Superior temporal gyrus (tissue), 1 donor: ENCODE results near the gene LINGO3.
A peak's percentile ranks its signal among the peaks of the same experiment; 100 is the strongest.
"Not testable (repeated sequence)": the region's sequence is repeated elsewhere in the genome, so short reads cannot be mapped to it uniquely, and the experiment has no call there.

ENCODE experiments used
- DNase-seq: peaks from one replicate; pipeline ENCODE4 v3.0.0-alpha.2; 2016; ENCODE audit errors: extremely low spot score

Gene LINGO3

DNA sequence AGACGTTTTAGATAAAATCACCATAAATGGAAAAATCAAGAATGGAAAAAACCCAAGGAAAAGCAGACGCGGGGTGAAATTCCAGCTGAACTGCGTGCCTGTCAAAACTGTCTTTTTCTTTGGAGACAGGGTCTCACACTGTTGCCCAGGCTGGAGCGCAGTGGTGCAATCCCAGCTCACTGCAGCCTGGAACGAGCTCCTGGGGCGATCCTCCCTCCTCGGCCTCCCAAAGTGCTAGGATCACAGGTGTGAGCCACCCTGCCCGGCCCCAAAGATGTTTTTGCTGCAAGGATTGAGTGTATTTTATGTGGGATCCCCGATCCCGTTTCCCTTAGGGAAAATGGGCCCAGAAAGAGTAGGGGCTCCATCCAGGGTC, 25.1 kb downstream of the LINGO3 start:
- no peak for DNase-seq

DNA sequence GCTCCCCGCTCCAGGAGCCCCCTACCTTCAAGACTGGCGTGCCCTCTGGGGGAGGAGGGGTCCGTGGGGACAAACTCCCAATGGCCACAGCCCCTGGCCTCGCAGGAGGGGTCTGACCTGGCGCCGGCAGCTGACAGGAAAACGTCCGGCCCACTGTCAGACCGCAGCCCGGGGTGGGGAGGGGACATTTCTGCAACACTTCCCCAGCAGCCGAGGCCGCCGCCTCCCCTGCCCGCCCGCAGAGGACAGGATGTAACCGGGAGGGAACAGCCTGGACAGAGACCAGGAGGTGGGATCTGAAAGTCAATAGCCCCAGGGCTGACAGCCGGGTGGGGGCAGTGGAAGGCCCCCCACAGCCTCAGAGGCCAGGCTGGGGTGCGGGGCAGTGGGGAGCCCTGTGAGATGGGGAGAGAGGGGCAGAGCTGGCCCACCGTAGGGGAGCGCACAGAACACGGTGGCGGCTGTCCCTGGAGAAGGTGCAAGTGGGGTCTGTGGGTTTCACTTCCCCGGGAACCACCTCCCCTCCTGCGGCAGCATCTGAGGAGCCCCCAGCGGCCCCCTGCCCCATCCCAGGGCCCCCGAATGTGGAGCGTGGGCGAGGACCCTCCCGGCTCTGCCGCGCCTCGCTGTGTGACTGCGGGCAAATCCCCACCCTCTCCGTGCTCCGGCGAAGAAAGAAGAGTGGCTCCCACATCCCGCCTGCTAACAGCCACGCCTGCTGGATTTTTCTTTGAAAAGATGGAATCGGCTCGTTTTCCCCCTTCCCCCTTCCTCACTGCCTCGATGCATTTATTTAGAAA, 25.7 kb downstream of the LINGO3 start, which contains the start of gene PEAK3:
TSS of gene PEAK3 (minus strand) at position 114 of the 800 bp plus-strand sequence. CDS start 1,244 bp downstream, outside the sequence.
- DNase-seq, result no peak

DNA sequence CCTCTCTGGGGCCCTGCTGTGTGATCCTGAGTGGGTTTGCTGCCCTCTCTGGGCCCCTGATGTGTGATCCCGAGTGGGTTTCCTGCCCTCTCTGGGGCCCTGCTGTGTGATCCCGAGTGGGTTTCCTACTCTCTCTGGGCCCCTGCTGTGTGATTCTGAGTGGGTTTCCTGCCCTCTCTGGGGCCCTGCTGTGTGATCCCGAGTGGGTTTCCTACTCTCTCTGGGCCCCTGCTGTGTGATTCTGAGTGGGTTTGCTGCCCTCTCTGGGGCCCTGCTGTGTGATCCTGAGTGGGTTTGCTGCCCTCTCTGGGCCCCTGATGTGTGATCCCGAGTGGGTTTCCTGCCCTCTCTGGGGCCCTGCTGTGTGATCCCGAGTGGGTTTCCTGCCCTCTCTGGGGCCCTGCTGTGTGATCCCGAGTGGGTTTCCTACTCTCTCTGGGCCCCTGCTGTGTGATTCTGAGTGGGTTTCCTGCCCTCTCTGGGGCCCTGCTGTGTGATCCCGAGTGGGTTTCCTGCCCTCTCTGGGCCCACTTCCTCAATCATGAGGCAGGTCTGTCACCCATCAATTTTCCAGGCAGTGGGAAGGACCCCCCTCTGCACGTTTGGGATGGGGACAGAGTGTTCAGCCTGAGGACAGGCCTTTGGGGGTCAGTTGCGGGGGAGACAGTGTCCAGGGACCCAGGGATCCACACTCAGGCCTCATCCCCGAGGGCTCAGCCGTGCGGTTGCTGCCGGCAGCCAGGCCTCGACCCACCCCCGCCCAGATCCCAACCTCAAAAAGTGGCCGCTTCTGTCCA, 26.5 kb downstream of the LINGO3 start:
- DNase-seq, result not testable (repeated sequence)

DNA sequence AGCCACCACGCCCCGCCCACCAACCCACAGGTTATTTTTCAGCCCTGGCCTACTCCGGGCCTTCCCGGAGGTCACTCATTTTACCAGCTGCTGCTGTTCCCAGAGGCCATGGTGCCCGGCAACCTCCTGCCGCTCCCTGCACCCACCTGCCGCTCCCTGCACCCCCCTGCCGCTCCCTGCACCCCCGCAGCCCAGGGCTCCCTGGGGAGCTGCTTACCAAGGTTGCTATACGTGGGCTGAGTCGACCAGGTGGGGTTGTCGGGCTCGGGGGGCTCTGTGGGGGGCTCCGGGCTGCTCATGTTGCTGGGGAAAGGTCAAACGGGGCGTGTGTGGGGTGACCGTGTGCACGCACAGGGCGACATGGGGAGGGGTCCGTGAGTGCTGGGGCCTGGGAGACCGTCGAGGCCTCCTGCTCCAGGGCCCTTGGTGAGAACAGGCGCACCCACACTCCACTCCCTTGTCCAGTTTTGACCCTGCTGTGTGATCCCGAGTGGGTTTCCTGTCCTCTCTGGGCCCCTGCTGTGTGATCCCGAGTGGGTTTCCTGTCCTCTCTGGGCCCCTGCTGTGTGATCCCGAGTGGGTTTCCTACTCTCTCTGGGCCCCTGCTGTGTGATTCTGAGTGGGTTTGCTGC, 27.2 kb downstream of the LINGO3 start:
- no peak for DNase-seq

DNA sequence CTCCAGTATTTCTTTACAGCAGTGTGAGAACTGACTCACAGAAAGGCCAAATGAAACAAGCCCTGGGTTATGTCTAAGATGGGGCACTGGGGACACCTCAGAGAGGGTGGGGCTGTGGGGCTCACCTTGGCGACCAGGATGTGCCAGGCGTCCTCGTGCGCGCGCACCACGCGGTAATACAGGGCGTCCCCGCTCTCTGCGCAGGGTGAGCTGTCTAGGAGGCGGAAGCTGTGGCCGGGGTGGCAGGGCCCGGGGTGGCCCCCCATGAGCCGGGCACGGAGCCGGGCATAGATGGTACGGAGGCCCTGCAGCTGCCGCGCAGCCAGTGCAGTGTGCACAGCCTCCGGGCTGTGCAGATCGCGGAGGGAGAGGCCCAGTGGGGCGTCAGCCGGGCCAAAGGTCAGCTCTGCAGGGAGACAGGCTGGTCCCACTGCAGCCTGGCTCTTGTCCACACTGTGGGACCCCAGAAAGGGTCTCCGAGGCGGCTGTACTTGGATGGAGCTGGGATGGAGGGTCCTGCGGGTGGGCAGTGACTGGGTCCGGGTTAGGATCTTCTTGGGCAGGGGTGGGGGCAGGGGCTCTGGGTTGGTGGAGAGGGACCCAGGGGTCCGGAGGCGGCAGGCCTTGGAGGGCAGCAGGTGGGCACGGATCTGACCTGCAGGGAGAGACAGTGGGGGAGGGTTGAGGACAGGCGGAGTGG, 29.3 kb downstream of the LINGO3 start:
- no peak for DNase-seq

DNA sequence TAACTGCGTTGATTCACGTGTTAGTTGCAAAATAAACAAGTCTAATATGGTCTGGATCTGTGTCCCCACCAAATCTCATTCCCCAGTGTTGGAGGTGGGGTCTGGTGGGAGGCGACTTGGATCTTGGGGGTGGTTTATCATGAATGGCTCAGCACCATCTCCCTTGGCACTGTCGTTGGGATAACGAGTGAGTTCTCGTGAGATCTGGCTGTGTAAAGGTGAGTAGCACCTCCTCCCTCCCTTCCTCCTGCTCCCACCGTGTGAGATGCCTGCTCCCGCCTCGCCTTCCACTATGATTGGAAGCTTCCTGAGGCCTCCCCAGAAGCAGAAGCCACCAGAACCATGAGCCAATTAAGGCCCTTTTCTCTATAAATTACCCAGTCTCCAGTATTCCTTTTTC, 30.8 kb downstream of the LINGO3 start:
- DNase-seq, result no peak

DNA sequence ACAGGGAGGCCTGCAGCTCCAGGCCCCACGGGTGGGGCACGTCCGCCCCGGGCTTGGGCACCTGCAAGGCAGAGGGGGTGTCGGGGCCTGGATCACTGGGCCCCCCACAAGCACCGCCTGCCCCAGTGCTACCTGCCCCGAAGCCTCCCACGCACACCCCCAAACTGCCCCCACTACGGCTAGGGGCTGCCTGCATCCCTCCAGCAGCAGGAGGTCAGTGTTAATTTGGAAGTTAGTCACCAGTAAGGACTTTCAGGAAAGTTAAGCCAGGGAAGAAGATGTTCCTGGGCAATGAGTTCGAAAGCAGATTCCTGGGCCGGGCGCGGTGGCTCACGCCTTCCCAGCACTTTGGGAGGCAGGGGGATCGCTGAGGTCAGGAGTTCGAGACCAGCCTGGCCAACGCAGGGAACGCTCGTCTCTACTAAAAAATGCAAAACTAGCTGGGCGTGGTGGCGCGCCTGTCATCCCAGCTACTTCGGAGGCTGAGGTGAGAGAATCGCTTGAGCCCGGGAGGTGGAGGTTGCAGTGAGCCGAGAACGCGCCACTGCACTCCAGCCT, 31.4 kb downstream of the LINGO3 start:
- DNase-seq, result no peak

DNA sequence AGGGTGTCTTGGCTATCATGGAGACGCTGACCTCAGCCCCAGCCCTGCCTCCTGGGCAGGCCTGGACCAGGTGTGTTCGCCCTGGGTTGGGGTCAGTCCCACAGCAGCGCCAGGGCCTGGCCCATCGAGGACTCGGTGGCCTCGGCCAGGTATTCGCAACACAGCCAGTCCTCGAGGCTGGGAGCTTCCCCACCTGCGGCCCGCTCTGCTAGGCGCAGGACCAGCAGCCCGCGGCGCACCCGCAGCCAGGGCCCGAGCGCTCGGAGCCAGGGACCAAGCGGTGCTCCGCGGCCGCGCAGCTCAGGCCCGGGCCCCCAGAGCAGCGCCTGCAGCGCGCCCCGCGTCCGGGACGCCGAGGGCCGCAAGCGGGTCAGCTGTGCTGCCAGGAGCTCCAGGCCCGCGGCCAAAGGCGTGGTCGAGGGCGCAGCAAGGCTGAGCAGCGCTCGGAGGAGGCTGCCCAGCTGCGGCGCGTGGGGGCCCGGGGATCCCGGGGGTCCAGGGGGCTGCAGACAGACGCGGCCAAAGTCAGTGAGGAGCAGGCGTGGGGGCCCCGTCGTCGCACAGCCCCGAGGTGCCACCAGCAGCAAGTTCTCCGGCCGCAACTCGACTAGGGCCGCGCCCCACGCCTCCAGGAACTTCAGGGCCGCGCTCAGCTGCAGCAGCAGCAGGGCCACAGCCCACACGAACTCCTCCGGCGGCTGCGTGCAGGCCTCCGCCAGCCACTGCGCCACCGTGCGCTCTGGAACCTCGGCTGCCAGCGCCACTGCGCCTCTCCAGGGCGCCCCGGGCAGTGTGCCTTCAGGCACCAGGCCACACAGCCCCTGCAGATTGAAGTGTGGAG, 32.1 kb downstream of the LINGO3 start:
- DNase-seq, result no peak

DNA sequence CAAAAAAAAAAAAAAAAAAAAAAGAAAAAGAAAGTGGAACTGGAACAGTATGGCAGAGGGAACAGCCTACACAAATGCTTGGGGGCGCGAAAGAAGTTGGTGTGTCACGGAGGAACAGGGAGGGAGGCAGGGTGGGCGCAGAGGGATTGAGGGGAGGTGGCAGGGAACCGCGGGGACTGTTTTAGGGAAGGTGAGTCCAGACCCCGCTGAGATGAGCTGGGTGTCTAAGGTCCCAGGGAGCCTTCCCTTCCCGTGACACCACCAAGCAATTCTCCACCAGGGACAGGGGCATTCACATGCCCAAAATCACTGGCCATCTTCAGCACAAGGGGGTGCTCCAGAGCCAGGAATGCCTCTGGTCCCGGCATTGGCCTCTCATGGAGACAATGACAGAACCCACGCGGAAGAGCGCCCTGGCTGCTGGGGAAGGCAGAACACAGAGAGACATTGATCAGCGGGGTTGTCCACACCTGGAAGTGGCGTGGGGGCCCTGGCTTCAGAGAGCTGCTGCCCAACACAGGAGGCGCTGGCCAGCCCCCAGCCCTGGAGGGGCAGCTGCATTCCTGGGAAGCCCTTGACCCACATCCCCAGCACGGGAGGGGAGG, 32.9 kb downstream of the LINGO3 start:
- DNase-seq, result peak; percentile 83

DNA sequence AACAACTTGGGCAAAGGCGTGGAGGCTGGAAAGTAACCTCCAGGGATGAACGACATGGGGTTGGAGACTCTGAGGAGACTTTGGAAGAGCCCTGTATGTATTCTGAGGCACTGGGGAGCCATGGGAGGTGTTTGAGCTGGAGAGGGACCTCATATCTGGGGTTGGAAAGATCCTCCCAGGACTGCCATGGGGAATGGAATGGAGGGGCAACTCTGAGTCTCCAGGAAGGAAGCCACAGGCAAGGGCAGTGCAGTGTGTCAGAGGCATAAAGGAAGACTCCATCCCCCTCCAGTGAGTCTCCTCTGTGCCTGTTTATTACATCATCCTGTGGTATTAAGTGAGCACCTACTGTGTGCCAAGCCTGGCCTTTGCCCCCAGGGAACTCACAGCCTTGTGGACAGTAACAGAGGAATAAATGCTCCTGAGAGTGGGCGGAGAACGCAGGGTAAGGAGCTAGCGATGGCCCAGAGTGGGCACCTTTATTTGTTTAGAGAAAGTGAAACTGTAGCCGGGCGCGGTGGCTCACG, 33.7 kb downstream of the LINGO3 start:
- DNase-seq, result no peak

DNA sequence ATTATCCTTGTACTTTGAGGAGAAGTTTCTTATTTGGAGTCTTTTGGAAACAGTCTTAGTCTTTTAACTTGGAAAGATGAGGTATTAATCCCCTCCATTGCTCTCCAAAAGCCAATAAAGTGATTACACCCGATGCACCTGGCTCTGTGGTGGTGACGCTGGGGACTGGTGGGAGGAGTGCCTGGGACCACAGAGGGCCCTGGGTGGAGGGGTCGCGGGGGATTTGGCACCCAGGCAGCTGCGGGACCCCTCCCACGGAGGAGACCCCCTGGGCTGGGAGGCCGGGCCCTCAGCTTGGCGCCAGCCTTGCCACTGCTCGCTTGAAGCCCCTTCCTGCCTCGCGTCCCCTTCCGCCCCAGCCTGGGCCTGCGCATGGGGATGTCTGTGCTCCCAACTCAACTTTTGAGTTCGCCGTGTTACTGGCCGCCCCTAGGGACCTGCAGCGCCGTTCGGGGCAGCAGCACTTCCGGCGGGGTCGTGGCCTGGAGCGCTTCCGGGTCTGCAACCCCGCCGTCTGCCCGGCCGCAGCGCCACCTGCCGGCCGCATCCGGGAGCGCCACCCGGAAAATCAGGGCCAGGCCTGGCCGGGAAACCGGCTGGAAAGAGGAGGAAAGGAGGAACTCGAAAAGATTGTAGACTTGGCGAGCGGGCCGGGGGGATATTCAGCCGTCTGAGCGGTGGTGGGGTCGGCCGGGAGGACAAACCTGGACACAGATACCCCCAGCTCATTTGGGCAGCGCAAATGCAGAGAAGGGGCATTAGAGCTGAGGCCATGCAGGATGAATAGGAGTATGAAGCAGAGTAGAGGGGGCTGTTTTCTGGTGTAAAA, 34.4 kb downstream of the LINGO3 start:
- peak; percentile 58 for DNase-seq

DNA sequence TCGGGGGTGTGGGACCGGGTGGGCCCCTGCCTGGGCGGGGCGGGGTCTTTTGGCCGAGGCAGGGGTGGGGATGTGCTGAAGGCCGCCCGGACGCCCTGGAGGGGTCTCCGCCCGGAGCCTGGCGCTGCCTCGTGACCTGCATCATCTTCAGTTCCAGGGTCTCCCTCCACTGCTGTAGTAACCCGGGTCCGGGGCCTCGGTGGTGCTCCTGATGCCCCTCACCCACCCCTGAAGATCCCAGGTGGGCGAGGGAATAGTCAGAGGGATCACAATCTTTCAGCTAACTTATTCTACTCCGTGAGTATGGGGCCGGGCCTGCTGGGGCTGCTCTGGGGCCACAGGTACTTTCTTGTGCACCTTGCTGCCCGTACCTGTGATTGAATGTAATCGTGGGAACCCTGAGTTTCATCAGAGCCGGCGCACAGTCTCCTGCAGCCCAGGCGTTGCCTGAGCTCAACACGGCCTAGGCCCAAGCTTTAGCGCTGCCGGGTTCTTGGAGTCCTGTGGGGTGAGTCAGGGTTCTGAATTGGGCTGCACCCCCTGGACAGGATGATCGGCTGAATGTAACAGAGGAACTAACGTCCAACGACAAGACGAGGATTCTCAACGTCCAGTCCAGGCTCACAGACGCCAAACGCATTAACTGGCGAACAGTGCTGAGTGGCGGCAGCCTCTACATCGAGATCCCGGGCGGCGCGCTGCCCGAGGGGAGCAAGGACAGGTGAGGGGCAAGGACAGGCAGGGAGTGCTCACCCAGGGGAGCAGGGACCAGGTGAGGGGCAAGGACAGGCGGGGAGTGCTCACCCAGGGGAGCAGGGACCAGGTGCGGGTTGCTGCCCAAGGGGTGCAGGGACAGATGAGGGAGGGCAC, 36.5 kb downstream of the LINGO3 start:
- DNase-seq, result no peak

DNA sequence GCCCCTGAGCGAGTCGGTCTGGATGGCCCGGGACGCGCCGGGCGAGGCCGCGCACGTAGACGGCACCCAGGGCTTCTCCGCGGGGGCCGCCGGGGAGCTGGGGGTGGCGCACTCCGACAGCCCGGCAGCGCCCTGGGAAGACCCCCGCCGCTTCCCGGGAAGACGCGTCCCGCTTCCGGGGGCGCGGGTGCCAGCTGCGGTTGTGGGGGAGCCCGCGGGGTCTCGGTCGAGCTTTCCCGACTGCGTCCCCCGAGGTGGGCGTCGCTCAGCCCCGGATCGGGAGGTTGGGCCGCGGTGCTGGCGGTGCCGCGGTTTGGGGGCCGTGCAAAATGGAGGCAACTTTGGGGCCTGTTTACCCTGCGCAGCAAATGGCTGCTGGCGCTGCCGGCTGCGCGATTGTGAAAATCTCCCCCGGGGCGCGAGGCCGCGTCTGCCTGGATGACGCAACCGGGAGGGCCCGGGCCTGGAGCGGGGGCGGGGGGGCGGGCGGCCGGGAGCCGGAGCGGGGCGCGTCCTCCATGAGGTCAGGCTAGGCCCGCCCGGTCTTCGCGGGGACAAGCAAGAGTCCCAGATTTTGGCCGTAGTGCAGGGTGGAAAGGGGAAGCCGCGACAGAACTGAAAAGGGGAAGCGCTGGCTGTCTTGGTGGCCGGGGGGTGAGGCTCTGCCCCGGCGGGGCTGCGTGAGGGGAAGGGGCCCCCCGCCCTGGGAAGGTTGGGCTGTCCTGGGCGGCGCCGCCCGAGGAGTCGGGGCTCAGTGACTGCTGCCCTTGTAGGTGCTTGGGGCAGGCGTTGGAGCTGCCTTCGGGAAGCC, 37.3 kb downstream of the LINGO3 start:
- DNase-seq, result peak; percentile 59

DNA sequence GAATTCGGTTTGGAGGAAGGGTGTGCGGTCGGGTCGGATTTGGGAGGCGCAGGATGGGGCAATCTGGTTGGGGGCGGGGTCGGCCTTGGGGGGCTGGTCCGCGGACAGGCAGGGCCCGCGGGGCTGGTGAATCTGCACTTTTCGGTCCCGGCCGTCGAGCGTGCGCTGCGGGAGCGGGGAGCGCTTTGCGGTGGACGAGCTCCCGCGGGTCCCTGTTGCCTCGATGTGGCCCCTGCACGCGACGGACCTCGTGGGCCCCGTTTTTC, 37.9 kb downstream of the LINGO3 start:
- no peak for DNase-seq

DNA sequence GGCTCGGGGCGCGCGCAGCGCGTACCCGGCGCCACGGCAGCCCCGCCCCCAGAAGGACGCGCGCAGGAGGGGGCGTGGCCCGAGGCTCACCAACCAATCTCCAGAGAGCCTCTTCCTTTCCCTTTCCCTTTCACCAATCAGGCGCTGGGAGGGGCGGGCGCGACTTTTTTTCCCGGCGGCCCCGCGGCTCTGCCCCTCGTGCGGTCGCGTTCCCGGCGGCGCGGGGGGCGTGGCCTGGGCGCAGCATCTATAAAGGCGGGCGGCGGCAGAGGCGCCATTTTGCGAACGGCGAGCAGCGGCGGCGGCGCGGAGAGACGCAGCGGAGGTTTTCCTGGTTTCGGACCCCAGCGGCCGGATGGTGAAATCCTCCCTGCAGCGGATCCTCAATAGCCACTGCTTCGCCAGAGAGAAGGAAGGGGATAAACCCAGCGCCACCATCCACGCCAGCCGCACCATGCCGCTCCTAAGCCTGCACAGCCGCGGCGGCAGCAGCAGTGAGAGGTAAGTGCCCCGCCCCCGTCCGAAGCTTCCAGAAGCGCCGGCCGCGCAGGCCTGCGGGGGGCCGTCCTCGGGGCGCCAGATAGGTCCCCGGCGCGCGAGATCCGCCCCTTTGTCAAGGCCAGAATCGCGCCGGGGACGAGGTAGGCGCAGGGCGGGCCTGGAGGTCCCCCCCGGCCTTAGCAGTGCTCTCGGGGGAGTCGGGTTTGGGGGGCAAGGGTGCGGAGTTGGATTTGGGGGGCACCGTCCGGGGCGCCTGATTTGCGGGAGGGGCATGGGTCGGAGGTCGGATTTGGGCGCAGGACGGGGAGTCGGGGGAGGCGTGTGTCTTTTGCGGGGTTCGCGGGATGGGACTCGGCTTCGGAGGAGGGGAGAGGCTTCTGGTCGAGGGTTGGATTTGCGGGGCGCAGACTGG, 38.5 kb downstream of the LINGO3 start:
- DNase-seq, result peak; percentile 94

DNA sequence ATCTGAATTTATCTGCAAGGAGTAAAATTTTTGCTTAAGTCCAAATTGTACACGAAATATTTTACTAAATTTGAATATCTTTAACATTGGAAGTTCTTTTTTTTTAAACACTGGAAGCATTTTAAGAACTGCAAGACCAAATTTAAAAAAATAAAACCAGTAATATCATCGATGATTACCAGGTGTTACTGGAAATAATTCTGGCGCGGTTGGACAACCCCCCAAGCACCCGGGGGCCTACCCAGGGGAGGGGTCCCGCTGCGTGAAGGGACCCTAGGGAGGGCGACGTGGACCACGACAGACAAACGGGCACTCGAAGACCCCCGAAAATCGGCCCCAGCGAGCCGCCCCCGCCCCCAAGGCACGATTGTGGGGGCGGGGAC, 39.1 kb downstream of the LINGO3 start:
- peak; percentile 18 for DNase-seq

DNA sequence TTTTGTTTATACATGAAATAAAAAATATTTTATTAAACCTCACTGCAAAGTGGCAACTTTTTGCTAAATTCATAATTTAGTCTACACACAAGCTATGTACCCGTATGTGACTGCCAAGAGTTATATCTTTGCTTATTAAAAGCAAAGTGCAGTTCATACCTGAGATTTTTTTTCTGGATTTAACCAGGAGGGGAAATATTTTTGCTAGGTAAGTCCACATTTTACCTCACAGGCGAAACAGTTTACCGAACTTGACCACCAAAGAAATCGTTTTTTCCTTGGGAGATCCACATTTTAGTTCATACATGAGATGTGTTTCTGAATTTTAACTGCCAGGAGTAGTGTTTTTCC, 39.5 kb downstream of the LINGO3 start:
- no peak for DNase-seq
